ENCODE results near the gene ALPP.
"Not testable (repeated sequence)": the region's sequence is repeated elsewhere in the genome, so short reads cannot be mapped to it uniquely, and the experiment has no call there.

ALPP gene

DNA sequence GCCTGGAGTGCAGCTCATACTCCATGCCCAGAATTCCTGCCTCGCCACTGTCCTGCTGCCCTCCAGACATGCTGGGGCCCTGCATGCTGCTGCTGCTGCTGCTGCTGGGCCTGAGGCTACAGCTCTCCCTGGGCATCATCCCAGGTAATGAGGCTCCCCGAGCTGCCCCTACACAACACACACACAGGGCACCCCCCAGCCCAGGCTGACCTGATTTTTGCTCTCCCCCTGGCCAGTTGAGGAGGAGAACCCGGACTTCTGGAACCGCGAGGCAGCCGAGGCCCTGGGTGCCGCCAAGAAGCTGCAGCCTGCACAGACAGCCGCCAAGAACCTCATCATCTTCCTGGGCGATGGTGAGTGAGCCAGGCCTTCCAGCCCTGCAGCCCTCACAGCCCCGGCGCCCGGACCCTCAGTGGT, at the start of gene ALPP:
ALPP (plus strand) TSS at position 17 of the 417 bp plus-strand sequence; CDS start at position 69, 52 bp downstream.
- DNase-seq = not testable (repeated sequence)

DNA sequence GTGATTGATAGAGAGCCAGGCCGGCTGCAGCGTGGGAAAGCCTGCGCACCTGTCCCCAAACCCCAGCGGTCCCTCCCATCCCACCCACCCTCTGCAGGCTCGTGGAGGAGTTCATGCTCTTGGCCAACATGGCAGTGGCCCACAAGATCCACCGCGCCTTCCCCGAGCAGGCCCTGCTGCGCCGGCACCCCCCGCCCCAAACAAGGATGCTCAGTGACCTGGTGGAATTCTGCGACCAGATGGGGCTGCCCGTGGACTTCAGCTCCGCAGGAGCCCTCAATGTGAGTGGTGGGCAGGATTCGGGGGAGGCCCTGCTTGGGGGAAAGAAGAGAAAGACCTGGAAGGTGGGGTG, 48.9 kb upstream of the ALPP start:
- no peak for DNase-seq

DNA sequence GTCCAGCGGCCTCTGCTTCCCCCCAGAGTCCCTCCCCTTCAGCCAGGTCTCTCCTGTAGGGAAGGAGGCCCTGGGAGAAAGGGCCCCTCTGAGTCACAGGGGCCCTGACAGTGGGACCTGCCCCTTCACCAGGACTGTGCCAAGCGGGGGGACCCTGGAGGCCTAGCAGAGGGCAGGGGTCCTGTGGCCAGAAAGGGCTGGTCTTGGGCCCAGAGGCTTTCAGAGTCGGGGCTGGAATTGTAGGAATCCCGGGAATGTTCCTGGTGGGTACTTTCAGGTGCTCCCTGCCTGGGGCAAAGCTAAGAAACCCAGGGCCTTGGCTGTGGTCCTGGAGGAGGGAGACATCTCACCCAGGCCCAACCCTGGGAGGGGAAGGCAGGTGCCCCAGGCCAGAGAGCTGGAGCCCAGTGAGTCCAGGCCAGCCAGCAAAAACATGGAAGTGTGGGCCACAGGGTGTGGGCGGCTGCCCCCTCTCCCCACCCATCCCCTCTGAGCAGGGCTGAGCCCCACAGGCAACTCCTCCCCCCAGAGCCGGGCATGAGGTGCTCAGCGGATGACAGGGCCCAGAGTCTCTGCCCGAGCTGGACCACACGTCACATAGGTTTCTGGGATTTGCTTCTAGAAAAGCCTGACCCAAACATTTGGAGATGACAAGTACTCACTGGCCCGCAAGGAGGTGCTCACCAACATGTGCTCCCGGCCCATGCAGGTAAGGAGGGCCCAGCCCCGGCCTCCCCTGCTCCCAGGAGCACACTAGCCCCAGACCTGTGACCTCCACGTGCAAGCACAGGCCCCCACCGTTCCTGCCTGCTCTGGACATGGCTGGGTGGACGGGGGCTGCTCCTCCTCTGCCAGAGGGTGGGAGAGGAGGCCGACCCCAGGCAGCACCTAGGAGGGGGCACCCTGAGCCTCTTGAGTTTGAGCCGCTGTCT, 48.2 kb upstream of the ALPP start:
- DNase-seq = no peak

DNA sequence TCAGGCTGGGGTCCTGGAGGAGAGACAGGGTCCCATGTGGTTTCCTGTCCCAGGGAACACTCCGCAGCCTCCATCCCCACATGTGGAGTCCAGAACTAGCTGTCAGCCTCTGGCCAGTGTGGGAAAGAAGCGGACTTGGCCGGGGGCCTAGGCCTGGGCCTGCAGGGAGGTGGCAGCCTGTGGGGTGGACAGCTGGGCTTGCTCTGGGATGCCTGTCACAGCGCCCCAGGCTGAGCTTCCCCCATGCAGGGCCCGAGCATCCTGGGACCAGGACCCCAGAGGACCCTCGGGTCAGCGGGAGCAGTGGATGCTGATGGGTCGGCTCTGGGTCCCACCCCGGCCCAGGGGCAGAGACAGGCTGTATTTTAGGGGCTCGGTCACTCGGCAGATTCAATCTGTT, 47.5 kb upstream of the ALPP start:
- not testable (repeated sequence) for DNase-seq

DNA sequence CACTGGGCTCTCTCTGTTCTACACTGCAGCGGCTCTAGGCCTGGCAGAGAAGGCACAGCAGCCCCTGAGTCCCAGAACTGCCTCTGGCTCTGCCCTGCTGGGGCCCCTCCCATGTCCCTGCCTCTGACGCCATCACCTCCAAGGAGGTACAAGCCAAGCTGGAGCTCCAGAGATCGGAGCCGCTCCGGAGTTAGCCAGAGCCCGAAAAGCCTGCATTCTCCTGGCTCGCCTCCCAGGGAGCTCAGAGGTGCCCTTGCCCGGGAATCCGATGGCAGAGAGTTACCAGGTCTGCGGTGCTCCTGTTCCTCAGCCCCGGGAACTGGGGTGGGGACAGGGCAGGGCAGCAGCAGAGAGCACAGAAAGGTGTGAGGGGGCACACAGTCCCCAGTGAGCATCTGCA, 46.9 kb upstream of the ALPP start:
- DNase-seq = not testable (repeated sequence)

DNA sequence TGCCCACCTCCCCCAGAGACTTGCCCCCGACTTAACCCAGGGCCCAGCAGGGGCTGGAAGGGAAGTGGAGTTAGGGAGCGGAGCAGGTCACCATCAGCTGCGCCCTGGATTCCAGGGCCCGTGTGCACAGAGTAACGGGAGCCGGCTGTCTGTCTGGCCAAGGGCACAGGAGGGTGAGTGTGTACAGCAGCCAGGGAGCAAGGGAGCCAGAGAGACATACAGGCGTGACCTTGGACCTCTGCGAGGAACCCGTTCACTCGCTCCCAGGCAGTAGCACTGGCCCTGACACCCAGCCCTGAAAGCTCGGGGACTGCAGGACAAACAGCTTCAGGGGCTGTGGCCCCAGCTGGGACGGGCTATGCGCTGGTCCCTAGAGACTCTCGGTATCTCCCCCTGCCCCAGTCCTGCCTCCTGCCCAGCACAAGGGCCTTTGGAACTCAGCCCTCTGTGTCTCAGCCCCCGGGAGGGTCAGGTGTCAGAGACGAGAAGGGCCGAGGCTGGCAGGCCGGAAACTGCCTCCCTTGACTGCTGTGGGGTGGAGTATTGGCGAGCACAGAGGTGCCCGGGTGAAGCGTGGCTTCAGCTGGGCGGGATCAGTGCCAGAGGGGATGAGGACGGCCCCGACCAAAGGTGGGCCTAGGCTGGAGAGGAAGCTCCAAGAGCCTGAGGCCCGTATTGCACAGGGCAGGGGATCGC, 46.2 kb upstream of the ALPP start:
- DNase-seq = not testable (repeated sequence)

DNA sequence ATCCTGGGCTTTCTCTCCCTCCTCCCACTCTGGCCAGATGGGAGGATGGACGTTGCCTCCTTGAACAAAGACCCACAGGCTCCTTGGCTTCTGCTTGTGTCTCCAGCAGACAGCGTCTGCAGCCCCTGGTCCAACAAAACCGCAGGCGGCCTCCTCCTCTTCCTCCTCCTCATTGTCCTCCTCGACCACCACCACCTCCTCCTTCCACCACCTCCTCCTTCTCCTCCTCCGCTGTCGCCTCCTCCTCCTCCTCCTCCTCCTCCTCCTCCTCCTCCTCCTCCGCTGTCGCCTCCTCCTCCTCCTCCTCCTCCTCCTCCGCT, 45.7 kb upstream of the ALPP start:
- no peak for DNase-seq

DNA sequence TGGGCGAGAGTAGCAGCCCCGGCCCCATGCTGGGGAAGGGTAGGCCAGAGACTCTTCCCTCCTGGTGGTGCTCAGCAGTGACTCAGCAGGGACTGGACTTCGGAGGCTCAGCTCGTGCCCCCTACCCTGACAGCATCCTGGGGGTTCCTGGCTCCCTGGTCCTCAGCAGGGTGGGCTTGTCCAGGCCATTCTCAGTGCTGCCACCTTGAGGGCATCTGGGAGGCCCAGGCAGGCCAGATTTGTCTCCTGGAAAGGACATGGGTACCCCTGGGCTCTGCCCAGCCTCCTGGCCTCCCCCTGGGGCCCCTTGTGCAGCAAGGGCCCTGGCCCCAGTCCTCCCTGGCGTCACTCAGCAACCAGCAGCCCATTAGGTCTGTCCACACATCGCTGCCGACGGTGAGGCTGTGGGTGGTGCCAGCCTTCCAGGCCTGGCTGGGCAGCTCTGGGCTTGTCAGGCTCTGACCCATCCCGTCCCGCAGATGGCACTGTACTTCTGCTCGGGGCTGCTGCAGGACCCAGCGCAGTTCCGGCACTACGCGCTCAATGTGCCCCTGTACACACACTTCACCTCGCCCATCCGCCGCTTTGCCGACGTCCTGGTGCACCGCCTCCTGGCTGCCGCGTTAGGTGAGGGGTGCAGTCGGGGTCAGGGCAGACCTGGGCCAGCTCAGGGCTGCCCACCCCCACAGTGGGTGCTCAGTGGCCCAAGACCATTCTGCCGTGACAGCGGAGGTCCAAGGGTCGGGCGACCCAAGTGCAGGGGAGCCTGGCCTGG, 45.0 kb upstream of the ALPP start:
- no peak for DNase-seq

DNA sequence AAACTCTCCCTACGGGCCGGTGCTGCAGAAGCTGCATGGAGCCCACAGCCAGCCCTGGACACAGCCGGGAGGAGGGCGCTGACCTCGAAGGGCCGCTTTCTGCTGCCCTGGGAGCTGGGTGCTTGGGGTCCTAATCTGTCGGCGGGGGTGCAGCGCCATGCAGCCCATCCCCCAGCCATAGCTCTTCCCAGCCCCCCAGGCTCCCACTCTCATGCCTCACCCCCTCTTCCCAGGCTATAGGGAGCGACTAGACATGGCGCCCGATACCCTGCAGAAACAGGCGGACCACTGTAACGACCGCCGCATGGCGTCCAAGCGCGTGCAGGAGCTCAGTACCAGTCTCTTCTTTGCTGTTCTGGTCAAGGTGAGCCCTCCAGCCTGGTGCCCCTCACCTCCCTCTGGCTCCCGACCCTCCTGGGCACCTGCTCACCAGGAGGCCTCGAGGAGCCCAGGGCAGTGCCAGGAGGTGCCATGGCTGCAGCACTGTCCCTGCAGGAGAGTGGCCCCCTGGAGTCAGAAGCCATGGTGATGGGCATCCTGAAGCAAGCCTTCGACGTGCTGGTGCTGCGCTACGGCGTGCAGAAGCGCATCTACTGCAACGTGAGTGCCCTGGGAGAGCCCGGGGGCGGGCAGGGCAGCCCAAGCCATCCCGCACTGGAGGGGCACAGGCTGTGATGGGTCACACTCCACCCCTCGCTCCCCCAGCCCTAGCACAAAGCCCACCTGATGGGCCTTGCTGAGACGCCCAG, 44.2 kb upstream of the ALPP start:
- DNase-seq = not testable (repeated sequence)

DNA sequence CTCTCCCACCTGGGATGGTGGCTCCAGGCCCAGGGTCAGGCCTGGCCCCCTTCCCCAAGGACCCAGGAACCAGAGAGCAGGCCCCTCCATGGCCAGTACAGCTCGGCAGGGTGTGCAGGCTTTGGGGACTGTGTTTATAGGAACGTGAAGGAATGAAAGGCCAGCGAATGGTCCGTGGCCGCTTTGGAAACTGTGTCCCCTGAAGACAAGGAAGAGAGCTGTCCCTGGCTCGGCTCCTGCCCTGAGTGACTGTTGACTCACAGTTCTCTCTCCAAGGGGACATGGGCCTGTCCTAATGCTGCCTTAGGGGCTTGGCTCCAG, 43.7 kb upstream of the ALPP start:
- not testable (repeated sequence) for DNase-seq

DNA sequence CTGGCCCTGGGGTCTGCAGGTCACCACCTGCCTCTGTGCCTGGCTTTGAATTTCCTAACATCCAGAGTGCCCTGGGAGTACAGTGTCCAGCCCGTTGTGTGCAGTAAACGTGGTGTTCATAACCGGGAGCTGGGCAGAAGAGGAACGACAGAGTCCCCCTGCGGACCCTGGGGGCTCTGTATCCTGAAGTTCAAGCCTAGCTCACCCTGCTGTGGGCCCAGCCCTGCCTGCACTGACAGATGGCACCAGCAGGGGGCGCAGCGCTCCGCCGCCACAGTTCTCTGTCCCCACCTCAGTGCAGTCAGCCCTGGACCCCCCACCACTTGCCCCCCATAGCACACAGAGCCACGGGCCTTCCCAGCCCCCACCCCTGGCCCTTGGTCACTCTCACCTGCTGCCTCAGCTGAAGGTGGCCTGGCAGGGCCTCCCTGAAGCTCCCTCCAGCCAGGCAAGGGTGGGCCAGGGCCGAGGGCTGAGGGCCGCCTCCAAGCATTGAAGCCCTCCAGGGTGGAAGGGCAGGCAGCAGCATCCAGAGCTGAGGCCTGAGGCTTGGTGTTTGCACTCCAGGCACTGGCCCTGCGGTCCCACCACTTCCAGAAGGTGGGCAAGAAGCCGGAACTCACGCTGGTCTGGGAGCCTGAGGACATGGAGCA, 43.2 kb upstream of the ALPP start:
- DNase-seq = not testable (repeated sequence)

DNA sequence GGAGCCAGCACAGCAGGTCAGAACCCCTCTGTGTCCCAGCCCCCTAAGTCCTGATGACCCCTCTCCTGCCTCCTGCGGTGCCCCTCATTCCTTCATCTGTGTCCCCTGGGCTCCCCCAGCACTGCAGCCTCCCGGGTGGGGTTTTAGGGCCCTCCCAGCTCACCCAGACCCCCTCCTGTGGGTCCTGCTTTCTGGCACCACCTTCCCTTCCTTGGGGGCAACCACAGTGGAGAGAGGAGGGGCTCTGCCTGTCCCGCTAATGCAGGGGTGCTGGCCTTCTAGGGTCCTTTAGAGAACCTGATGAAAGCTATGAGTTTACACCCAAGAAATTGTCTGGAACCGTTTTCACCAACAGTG, 42.7 kb upstream of the ALPP start:
- DNase-seq = no peak

DNA sequence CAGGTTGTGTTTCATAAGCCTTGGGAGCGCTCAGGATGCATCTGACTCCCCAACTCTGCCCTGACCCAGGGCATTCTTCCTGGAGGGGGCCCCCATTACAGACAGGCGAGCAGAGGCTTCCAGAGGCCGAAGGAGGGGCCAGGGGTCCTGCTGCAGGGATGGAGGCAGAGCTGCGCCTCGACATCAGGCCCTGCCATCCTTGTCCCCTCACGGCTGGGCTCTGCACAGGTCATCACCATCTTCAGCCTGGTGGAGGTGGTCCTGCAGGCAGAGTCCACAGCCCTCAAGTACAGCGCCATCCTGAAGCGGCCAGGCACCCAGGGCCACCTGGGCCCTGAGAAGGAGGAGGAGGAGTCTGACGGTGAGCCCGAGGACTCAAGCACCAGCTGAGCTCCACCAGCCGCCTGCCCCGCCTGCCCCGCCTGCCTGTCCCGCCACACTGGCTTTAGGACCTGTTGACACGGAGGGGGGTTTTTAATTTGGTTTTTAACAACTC, 42.3 kb upstream of the ALPP start:
- DNase-seq = no peak

DNA sequence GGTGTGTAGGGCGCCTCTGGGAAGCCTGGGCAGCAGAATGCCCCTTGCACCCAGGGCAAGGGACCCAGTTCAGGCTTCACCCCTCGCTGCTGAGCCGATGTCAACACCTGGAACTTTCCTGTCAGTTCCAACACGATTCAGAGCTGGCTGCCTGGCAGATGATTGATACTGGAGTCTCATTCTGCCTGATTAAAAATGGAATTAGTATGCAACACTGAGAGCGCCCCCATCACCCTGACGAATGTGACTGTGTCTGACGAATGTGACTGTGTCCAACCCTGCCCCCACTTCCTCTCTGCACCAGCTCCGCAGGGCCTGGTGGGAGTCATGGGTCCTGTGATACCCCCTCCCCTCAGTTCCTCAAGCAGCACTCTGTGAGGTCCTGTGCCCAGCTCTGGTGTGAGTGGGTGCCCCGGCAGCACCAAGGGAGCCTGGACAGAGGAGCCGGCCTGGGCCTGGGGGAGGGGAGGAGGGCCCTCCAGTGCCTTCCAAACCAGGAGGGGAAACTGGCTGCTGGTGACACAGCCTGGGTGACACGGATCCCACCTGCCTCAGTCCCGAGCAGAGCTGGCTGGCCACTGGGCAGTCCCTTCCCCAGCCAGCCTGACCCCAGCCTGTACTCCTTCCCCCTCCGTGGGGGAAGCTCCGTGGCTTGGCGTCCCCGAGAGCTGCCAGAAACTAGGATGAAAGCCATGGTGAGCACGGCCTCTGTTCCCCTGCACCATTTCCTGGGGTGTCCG, 41.4 kb upstream of the ALPP start:
- DNase-seq = no peak

DNA sequence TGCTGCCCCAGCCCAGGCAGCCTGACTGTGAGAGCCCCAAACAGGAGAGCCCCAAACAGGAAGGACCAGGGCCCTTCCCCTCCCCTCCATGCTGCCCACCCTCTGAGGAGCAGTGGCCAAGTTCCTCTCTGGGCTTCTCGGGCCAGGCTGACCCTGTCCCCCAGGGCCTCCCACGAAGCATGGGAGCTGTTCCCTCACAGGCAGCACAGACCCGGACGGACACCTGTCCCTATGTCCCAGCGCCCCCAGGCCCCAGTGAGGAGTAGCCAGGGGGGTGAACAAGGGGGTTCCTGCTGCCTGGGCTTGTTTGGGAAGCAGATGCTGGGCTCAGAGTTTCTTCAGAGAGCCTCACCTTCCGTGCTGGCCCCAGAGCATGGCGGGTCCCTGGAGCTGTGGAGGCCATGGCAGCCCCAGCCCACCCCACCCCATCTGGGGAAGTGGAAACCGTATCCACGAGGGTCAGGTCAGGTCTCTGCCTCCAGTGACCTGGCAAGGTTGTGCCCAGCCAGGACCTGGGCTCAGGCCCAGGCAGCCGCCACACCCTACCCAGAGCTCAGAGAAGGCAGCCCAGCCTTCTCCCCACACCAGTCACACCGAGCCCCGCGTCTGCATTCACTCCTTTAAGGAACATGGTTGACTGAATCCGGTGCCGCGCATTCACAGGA, 40.3 kb upstream of the ALPP start:
- DNase-seq = not testable (repeated sequence)

DNA sequence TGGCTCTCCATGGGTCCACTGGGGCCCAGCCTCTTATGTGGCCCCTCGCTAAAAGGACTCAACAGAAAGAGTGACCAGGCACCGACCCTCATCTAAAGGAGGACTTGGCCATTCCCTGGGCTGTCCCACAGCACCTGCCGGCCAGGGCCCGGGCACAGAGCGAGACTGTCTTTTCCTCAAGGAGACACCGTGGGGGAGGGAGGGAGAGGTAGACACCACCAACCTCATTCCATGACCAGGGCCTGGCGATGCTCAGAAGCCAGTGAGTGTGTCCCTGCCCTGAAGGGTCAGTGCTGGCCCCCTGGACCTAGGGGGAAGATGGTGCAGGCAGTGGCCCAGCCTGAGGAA, 39.8 kb upstream of the ALPP start:
- DNase-seq = no peak

DNA sequence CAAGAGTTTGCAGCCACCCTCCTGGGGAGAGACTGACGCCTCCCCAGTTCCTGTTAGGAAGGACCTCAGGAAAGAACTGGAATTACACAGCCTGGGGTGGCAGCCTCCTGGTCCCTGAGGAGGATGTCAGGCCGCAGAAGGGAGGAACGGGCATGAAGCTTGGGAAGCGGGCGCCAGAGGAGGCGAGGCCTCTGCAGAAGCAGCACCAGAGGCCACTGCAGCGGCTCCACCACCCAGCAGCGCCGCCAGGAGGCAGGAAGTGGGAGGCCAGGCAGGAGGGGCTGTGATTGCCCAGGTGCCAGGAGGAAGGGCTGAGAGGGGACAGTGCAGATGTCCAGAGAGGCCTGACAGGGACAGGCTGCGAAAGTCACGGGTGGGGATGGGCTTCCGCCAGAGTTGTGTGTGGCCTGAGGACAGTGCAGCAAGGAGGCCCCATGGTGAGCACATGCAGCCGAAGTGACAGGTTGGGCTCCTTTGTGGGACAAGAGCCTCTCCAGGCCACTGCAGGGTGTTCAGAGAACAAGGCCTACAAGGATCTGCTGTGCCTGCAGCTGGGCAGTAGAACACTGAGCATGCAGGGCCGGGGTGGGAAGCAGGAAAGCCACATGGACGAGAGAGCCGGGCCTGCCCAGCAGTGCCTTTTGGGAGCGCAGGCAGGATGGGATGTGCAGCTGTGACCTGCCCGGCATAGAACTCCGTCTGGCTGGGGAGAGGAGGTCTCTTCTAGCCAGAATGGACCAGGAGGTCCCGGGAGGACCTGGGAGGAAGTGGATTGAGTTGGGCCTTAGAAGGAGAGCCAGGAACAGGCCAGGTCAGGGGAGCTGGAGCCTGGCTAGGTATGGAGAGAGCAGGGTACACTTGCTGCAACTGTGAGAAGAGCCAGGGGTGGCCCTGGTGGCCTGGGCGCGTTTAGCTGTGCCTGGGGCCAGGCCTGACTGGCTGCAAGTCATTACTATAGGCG, 39.1 kb upstream of the ALPP start:
- DNase-seq = no peak

DNA sequence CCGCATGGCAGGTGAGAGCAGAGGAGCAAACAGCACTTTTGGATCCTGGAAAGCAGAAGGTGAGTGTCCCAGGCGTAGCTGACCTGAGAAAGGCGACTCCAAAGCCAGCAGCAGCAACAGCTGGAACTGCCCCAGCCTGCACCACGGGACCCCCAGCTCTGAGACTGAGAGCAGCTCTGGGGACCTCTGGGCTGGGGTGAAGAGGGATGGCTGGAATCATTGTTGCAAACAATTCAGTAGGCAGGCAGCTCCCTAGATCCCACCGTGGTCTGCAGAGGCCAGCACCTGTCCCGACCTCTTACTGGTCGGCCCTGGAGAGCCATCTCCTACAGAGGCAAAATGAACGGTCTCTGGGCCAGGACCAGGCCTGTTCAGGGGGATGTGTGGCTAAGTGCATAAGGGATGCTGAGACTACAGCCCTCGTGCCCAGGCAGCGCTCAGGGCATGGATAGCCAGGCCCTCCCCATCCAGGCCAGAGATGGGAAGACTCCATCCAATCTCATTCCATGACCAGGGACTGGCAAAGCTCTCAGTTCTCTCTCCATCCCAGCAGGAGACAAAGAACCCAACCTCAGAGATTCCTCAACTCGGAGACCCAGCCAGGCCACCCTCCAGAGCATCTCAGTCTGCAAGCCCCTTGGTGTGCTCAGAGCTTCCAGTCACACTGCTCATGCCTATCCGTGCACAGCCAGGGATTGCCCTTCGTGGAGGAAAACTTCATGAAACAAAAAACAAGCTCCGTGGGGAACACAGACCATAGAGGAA, 38.2 kb upstream of the ALPP start:
- no peak for DNase-seq

DNA sequence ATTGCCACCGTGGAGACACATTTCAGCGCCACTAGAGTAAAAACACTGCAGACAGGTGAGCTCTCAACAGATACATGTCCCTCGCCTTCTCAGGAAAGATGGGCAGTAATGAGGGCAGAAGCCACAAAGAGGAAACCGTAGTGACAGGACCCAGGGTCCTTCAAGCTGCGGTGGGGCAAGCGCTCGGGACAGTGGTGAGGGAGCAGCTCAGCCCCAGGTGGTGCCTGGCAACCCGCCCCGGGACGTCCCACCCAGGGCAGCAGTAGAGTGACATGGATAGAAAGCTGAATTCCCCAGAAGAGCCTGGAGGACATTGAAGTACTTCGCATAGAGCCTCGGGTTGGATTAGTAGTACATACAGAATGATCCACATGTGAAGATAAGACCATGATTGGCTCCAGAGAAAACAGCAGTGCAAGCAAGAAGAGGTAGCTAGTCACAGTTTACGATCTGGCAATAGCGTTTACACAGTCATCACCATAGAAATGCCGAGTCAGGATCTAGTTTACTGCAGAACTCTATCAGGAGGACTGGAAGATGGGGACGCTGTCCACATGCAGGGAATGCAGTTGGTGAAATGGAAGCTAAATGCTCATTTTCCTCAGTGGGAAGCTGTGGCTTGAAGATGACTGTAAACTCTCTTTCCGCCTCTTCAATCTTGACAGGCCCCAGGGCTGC, 37.4 kb upstream of the ALPP start:
- no peak for DNase-seq
